Mucosa of descending colon (tissue), 3 donors: Measurements from ENCODE around the gene ASAH2B. TPM values are rescaled to one million over a fixed set of nuclear protein-coding genes. Genes with fewer than 3 reads are reported as not detected.
A peak's percentile ranks its signal among the peaks of the same experiment; 100 is the strongest.
"Not testable (repeated sequence)": the region's sequence is repeated elsewhere in the genome, so short reads cannot be mapped to it uniquely, and the experiment has no call there.

Source experiments
- ATAC-seq: fragments of 200-7000 bp; cut with Tn5 transposase; one replicate; pipeline ENCODE4 v1.9.1; 2020; ENCODE audit warnings: mild to moderate bottlenecking, moderate library complexity
- DNase-seq, 3 donors: peaks; one replicate each; pipeline ENCODE4 v3.0.0-alpha.2; 2020
- H3K36me3 ChIP-seq: fragments of 200-600 bp; one replicate; pipeline ENCODE4 v1.8.0; 2021; ENCODE audit warnings: low read depth, mild to moderate bottlenecking
- H3K4me1 ChIP-seq: fragments of 200-600 bp; one replicate; pipeline ENCODE4 v1.8.0; 2021; ENCODE audit warnings: low read depth, mild to moderate bottlenecking
- H3K4me3 ChIP-seq: fragments of 200-600 bp; one replicate; pipeline ENCODE4 v1.8.0; 2021; ENCODE audit warnings: mild to moderate bottlenecking
- H3K9me3 ChIP-seq: fragments of 200-600 bp; one replicate; pipeline ENCODE4 v1.8.0; 2021; ENCODE audit warnings: mild to moderate bottlenecking
- intact Hi-C, 2 donors: fragments of 100-400 bp; cut with DNase I in 1 of 2; cut with micrococcal nuclease in 1 of 2; formaldehyde crosslinking; loops; one replicate each; pipeline versions ENCODE4 v1.11.0 to v1.11.1; 2022; cut with DNase I, micrococcal nuclease
- long read RNA-seq, 2 donors: library from polyadenylated mRNA; unstranded; transcript quantifications; one replicate each; pipeline ENCODE4 v2.0.0, GENCODE V29; 2019 to 2021
- total RNA-seq, 3 donors: library from RNA; stranded (reverse); fragmentation: NEBNext Ultra II Directional in 2 of 3; extraction: Animal tissue kit (Norgen Biotek cat#: 25700) in 2 of 3; gene quantifications; one replicate each; pipeline versions ENCODE4 v1.2.1 to v1.2.4, GENCODE V29; 2021 to 2023
- TF ChIP-seq, protein P1 (sequence below): fragments of 200-600 bp; IDR thresholded peaks from one replicate; pipeline ENCODE4 v1.8.0; 2022; ENCODE audit warnings: antibody characterized with exemption, mild to moderate bottlenecking
- donor health status: DM: no; HTN: no; CAD: no; lungs with moderate emphysema.
- donor health status: DM: no; HTN: no; CAD: no.
- donor health status: DM: no; HTN: yes; CAD: no.

ASAH2B gene
- total RNA-seq, result 1 to 10 TPM; 1.9 to 5.5 (median 5.0) TPM
- long read RNA-seq, donor 1, full-length matches to known transcripts, result 4 of 6 reads
- long read RNA-seq, donor 1, partial matches to known transcripts, result 0 of 6 reads
- long read RNA-seq, donor 1, other reads (novel, unspliced or antisense), result 2 of 6 reads
- long read RNA-seq, donor 2, full-length matches to known transcripts, result 2 of 5 reads
- long read RNA-seq, donor 2, partial matches to known transcripts, result 0 of 5 reads
- long read RNA-seq, donor 2, other reads (novel, unspliced or antisense), result 3 of 5 reads

DNA sequence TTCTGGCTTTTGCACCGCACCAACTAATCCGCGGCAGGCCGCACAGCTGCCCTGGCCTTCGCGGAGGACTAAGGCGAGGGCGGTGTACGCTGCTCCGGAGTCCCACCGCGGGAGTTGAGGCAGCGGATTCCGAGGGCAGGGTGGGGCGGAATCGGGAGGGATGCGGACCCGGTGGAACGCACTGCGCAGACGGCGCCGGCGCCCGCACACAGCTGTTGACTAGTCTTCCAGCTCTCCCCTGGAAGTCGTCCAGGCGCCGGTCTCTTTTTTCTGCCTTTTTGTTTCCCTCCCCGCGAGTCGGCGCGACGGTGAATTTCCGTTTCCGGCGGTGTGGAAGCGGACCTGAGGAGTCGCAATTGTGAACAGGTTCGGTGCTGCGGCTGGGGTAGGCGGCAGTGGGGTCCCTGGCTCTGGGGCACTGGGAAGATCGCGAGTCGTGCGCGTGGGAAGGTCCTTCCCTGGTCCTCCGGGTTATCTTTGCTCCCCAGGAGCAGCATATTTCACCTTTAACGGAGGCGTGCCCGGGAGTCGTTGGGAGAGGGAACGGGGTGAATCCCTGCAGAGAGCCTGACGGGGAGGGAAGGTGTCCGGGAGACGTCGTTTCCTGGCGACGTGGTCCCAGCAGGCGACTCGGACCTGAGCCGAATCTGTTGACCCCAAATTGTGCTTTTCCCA lies at the start of gene ASAH2B:
ASAH2B (plus strand) TSS at position 319 of the 675 bp plus-strand sequence. CDS start 5,195 bp downstream, outside the sequence.
- Histone ChIP-seq H3K36me3 (no peaks in the 10 kb centered on the region), H3K9me3 (no peaks in the 10 kb centered on the region), H3K4me3 (peak within 1 kb of the TSS; percentile 40), H3K4me1 (no peaks in the 10 kb centered on the region)
- ATAC-seq (peak; percentile 91), DNase-seq (peak; percentile 88)
- intact Hi-C loops, result no loop called here
- TF ChIP-seq, protein P1, sequence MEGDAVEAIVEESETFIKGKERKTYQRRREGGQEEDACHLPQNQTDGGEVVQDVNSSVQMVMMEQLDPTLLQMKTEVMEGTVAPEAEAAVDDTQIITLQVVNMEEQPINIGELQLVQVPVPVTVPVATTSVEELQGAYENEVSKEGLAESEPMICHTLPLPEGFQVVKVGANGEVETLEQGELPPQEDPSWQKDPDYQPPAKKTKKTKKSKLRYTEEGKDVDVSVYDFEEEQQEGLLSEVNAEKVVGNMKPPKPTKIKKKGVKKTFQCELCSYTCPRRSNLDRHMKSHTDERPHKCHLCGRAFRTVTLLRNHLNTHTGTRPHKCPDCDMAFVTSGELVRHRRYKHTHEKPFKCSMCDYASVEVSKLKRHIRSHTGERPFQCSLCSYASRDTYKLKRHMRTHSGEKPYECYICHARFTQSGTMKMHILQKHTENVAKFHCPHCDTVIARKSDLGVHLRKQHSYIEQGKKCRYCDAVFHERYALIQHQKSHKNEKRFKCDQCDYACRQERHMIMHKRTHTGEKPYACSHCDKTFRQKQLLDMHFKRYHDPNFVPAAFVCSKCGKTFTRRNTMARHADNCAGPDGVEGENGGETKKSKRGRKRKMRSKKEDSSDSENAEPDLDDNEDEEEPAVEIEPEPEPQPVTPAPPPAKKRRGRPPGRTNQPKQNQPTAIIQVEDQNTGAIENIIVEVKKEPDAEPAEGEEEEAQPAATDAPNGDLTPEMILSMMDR, result no peak

DNA sequence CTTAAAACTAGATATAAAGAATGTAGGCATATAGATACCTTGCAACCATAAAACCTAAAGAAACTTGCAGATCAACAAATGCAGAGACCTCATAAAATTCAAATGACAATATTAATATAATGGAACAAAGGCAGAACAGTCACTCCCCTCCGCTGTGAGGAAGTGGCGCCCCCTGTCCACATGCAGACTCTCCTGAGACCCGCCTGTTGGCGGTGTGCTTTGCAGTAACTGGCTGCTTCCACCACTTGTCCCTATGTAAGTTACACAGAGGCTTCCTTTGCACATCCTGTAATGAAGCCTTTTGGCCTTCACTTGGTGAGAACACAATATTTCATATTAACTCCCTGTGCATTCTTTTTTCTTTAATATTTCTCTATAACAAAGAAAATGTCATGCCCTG lies 41.9 kb upstream of the ASAH2B start:
- ATAC-seq, H3K36me3 ChIP-seq, DNase-seq, H3K4me1 ChIP-seq, H3K9me3 ChIP-seq, H3K4me3 ChIP-seq, intact Hi-C loops: not testable (repeated sequence)

DNA sequence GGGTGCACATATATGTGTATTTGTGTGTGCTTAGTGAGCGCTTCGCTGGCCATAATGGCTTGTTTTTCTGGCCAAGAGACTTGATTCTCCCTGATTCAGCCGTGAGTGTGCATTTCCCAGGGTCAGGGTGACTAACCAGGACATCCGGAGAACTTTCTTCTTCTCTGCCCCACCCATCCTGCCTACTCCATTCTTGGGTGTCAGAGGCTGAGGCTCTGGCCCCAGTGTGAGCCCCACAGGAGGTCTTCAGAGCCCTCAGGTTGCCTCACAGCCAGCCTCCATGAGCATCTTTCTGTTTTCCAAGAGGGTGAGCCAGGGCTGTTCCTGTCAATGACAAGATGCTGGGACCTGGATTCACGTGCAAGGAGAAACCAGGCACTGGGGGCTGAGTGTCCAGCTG lies 37.8 kb upstream of the ASAH2B start:
- H3K36me3 ChIP-seq, H3K9me3 ChIP-seq, intact Hi-C loops, ATAC-seq, DNase-seq, H3K4me1 ChIP-seq, H3K4me3 ChIP-seq: not testable (repeated sequence)

DNA sequence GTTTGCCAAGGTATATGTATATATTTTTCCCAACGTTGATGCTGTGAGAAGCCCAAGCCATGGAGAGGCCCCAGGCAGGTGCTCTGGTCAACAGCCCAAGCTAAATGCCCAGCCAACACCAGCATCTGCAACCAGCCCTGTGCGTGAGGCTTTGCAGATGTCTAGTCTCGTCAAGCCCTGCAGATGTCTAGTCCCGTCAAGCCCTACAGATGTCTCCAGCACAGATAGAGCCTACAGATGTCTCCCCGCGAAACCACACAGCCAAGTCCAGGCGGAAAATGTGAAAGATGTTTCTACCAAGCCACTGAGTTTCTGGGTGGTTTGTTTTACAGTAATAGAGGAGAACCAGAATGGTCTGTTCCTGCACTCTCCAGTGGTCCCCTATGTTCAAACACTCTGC lies 36.7 kb upstream of the ASAH2B start:
- intact Hi-C loops, H3K36me3 ChIP-seq, H3K4me1 ChIP-seq, H3K9me3 ChIP-seq, DNase-seq, H3K4me3 ChIP-seq, ATAC-seq: not testable (repeated sequence)

DNA sequence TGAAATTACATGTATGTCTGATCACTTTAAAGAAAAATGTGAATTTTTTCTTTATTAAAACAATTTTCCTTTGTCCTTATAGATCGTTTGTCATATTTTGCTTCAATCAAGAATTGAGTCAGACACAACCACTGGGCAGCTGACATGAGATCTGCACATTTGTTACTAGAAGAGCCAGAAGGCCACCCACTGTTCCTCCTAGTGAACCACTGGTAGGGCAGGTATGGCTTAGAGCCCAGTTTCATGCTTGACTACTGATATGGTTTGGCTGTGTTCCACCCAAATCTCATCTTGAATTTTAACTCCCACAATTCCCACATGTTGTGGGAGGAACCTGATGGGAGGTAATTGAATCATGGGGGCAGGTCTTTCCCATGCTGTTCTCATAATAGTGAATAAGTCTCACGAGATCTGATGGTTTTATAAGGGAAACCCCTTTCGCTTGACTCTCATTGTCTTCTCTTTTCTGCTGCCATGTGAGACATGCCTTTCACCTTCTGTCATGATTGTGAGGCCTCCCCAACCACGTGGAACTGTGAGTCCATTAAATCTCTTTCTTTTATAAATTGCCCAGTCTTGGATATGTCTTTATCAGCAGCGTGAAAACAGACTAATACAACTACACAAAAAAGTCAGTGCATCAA lies 35.2 kb upstream of the ASAH2B start:
- H3K4me1 ChIP-seq, H3K36me3 ChIP-seq, H3K4me3 ChIP-seq, intact Hi-C loops, ATAC-seq, H3K9me3 ChIP-seq, DNase-seq: not testable (repeated sequence)

DNA sequence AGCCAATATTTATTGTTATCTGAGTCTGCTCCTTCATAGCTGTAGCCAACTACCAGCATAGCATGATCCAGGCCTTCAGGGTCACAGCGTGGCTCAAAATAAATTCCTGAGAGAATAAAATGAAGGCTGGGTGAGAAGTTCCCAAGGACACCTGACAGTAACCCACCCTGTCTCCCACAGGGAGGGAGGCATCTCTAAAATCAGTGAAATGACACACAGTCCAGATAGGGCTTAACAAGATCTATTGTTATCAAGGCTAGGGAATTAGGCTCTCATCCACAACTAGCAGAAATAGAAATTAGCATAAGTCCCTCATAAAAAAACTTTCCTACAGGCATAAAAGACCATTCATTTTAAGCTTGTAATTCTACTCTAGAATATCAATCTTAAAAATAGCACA lies 33.7 kb upstream of the ASAH2B start:
- H3K36me3 ChIP-seq, H3K4me1 ChIP-seq, intact Hi-C loops, ATAC-seq, DNase-seq, H3K9me3 ChIP-seq, H3K4me3 ChIP-seq: not testable (repeated sequence)

DNA sequence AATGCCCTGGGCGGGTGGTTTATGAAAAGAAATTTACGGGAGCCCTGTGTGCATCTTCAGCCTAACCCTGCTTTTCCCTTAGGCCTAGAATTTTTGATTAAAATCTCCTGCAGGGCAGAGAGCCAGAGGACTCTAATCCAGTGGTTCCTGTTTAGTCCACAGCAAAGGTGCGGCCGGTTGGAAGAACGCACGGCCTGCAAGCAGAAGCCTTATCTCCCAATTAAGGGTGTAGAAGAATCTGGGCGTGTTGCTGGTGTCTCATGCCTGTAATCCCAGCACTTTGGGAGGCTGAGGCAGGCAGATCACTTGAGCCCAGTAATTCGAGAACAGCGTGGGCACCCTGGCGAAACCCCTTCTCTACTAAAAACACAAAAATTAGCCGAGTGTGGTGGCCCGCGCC lies 29.5 kb upstream of the ASAH2B start:
- intact Hi-C loops, H3K4me1 ChIP-seq, H3K36me3 ChIP-seq, ATAC-seq, DNase-seq, H3K9me3 ChIP-seq, H3K4me3 ChIP-seq: not testable (repeated sequence)

DNA sequence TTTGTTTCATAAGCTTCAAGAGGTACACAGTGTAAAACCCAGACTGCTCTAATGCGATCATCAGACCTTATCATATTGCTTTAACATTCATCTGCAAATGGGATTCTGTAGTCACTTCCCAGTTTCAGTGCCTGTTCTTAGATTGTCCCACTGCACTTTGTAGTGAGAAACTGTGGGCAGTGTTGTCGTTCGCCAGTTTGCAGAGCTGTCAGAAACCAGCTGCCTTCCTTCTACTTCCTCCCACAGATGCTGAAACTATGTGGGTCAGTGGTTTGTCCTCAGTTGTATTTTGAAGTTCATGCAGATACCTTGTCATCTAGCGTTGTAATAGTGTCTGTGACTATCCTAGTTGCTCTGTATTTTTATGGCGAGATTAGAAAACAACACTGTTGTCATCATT lies 15.9 kb upstream of the ASAH2B start:
- intact Hi-C loops, H3K9me3 ChIP-seq, H3K4me3 ChIP-seq, DNase-seq, ATAC-seq, H3K4me1 ChIP-seq, H3K36me3 ChIP-seq: not testable (repeated sequence)

DNA sequence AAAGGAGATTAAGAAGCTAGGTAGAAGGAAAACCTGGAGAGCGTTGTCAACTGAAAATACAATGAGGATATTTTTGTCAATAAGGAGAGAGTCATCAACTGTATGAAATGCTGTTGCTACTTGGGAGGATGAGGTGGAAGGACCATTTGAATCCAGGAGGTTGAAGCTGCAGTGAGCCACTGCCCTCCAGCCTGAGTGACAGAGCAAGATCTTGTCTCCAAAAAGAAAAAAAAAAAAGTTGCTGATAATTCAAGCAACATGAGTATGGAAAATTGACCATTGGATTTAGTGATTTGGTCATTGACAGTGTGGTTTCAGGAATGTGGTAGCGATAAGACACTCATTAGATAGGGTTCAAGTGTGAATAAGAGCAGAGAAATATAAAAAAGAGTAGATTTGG lies 11.6 kb upstream of the ASAH2B start:
- intact Hi-C loops, H3K9me3 ChIP-seq, H3K4me3 ChIP-seq, DNase-seq, H3K4me1 ChIP-seq, H3K36me3 ChIP-seq, ATAC-seq: not testable (repeated sequence)

DNA sequence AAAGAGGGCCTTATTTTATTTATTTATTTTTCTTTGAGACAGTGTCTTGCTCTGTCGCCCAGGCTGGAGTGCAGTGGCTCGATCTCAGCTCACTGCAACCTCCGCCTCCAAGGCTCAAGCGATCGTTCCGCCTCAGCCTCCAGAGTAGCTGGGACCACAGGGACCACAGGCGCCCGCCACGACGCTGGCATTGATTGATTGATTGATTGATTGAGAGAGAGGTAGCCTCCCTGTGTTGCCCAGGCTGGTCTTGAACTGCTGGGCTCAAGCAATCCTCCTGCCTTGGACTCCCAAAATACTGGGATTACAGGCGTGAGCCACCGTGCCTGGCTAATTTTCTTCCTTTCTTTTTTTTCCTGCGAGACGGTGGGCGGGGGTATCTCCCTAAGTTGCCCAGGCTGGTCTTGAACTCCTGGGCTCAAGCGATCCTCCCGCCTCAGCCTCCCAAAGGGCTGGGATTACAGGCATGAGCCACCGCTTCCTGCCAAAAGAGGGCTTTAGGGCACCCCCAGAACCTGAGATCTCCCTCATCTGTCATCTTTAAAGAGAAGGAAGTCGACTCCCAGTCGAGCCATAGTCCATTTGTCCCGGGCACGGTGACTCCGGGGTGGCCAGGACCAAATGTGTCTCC lies 634 bp upstream of the ASAH2B start:
- H3K36me3 ChIP-seq, intact Hi-C loops, H3K9me3 ChIP-seq, ATAC-seq, H3K4me1 ChIP-seq: not testable (repeated sequence)
- peak overlapping the region; percentile 40 for H3K4me3 ChIP-seq
- DNase-seq, result peak in 2 of 3 donors; percentile 25 to 27
